Adipocyte (in vitro differentiated cells): ENCODE measurements around the gene PRKAR2B.

ENCODE experiments used
- DNase-seq: peaks from one replicate; pipeline ENCODE4 v3.0.0-alpha.2; 2015; ENCODE audit warnings: low read depth
- H3K27me3 ChIP-seq: replicated peaks from 2 replicates; pipeline ENCODE4 v1.7.0; 2013; ENCODE audit warnings: mild to moderate bottlenecking, low read length, moderate library complexity; ENCODE audit not compliant: control insufficient read depth, insufficient read depth
- H3K36me3 ChIP-seq: 2 replicates; pipeline ENCODE4 v1.7.0; 2013; ENCODE audit warnings: low read length, mild to moderate bottlenecking, moderate library complexity; ENCODE audit not compliant: control insufficient read depth, insufficient read depth, severe bottlenecking
- H3K4me1 ChIP-seq: 2 replicates; pipeline ENCODE4 v1.7.0; 2013; ENCODE audit warnings: mild to moderate bottlenecking, low read length, moderate library complexity; ENCODE audit not compliant: control insufficient read depth, insufficient read depth
- H3K4me3 ChIP-seq: 2 replicates; pipeline ENCODE4 v1.7.0; 2013; ENCODE audit warnings: mild to moderate bottlenecking, low read length, moderate library complexity
- H3K9ac ChIP-seq: 2 replicates; pipeline ENCODE4 v1.7.0; 2013; ENCODE audit warnings: mild to moderate bottlenecking, low read length, moderate library complexity
- H3K9me3 ChIP-seq: 2 replicates; pipeline ENCODE4 v1.7.0; 2013; ENCODE audit warnings: mild to moderate bottlenecking, low read length, moderate library complexity; ENCODE audit not compliant: control insufficient read depth

Gene PRKAR2B

DNA sequence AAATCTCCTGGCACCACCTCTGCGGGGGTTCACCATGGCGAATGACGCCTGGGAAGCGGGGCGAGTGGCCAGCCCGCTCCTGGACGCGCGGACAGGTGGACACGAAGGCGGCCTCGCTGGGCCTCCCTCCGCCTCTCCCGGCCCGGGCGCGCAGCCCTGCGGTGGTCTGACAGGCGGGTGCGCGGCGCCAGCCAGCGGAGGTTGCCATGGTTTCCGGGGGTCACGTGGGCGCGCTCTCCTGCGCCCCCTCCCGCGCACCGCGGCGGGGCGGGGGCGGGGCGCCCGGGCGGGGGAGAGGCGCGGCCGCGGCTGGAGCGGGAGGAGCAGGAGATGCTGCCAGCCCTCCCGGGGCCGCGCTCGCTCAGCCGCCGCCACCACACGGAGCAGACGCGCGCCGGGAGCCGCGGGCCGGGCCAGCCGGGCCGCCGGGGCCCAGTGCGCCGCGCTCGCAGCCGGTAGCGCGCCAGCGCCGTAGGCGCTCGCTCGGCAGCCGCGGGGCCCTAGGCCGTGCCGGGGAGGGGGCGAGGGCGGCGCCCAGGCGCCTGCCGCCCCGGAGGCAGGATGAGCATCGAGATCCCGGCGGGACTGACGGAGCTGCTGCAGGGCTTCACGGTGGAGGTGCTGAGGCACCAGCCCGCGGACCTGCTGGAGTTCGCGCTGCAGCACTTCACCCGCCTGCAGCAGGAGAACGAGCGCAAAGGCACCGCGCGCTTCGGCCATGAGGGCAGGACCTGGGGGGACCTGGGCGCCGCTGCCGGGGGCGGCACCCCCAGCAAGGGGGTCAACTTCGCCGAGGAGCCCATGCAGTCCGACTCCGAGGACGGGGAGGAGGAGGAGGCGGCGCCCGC is at the start of gene PRKAR2B:
TSS of gene PRKAR2B (plus strand) at position 359 of the 848 bp plus-strand sequence. CDS start at position 562, 203 bp downstream.
- Histone ChIP-seq H3K9ac (peak within 1 kb of the TSS; percentile 85), H3K4me3 (peak within 1 kb of the TSS; percentile 88), H3K9me3 (no peaks in the 10 kb centered on the region), H3K4me1 (peaks cover 12% of the 10 kb centered on the region), H3K36me3 (peaks cover 4% of the 10 kb centered on the region), H3K27me3 (no peaks in the 10 kb centered on the region)
- peak; percentile 87 for DNase-seq

DNA sequence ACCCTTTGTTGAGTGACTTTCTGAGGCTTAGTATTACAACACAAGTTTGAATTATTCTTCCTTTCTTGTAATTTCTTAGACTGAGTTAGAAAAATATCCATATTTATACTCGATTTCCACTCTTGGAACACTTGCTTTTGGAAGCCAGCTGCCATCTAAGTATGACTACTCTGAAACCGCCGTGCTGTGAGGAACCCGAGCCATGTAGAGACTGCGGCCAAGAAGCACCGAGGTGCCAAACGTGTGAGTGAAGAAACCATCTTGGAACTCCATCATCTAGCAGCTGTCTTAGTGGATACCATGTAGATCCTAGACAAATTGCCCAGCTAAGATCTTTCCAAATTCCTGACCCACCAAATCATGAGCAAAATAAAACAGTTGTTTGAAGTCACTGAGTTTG is 49.7 kb upstream of the PRKAR2B start:
- Histone ChIP-seq H3K4me3 (no peak overlapping the region), H3K9ac (no peak overlapping the region), H3K36me3 (no peaks in the 10 kb centered on the region), H3K27me3 (no peaks in the 10 kb centered on the region), H3K9me3 (no peaks in the 10 kb centered on the region), H3K4me1 (peaks cover 19% of the 10 kb centered on the region)
- no peak for DNase-seq

DNA sequence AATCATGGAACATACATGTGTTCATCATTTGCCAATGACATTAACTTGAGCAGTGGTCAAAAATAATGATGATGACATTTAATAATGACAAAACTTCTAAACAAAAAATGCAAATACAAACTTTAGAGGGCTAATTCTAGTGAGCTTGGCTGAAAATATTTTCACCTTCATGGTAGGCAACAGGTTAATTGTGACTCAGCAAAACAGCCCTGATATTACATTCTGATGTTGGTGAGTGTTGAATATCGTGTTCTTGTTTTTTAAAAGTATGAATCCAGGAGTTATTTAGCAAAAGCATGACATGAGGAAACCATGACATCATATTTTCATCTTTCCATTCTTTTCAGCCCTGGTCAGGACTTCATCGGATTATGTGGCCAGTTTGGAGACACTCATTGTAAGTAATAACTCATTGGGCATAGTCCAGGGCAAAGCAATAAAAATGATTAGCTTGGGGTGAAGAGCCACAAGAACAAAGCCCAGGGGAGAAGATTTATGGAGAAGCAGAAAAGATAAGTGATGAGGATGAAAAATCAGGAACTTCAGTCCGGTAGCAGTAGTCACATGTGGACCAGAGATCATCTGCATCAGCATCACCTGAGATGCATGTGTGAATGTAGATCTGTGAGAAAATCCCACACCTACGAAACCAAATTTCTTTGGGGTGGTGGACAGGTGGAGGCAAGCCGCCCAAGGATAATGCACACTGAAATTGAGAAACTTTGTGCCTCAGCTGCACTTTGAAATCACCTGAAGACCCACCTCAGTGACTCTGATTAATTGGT is 46.8 kb upstream of the PRKAR2B start:
- Histone ChIP-seq H3K4me3 (no peak overlapping the region), H3K27me3 (no peaks in the 10 kb centered on the region), H3K36me3 (no peaks in the 10 kb centered on the region), H3K9me3 (no peaks in the 10 kb centered on the region), H3K4me1 (peaks cover 29% of the 10 kb centered on the region), H3K9ac (no peak overlapping the region)
- DNase-seq, result no peak

DNA sequence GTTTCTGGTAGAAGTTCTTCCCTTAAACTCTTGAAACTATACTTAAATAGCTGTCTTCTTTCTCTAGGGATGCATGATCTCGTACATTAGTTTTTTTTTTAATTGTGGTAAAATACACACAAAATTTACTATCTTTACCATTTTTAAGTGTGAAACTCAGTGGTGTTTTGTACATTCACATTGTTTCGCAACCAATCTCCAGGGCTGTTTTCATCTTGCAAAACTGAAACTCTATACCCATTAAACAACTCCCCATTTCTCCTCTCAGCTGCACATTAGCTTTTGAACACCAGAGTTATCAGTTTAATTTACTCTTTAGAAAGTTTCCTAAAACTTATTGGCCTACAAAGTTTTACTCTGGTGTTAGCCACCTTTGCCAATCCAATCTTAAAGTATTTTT is 45.5 kb upstream of the PRKAR2B start:
- peaks cover 30% of the 10 kb centered on the region for H3K4me1 ChIP-seq
- peak overlapping the region; percentile 22 for H3K9ac ChIP-seq
- H3K27me3 ChIP-seq, result no peaks in the 10 kb centered on the region
- no peaks in the 10 kb centered on the region for H3K36me3 ChIP-seq
- H3K4me3 ChIP-seq, result no peak overlapping the region
- DNase-seq, result peak; percentile 72
- no peaks in the 10 kb centered on the region for H3K9me3 ChIP-seq

DNA sequence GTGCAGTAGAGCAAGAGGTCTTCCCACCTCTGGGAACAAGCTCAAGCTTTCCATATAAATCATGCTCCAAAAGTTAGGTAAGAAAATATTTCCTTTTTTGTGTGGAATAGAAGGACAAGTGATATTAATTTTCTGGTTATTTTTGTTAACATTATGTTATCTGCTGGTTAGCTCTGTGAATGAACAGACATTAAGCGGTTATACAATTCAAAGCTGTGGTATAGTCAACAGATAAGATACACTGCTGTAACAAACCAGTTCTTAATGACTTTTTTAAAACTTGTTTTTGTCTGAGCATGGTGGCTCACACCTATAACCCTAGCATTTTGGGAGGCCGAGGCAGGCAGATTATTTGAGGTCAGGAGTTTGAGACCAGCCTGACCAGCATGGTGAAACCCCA is 43.0 kb upstream of the PRKAR2B start:
- DNase-seq, result no peak
- H3K4me1 ChIP-seq, result peaks cover 33% of the 10 kb centered on the region

DNA sequence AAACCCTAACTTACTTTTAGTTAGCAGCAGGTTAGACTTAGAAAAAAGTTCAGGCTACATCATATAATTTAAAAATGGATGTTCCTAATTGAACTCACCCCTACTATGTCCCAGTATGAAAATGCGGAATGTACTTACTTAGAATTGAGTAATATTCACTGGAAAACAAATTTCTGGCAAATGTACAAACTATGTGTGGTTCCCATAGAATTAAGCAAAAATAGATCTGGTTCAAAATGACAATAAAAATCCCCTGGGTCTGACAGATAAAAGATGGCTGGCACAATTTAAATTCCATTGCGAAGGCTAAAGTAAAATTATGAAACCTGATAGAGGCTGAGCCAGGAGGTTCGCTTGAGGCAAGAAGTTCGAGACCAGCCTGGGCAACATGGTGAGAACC is 42.4 kb upstream of the PRKAR2B start:
- no peaks in the 10 kb centered on the region for H3K36me3 ChIP-seq
- no peak overlapping the region for H3K4me3 ChIP-seq
- H3K27me3 ChIP-seq, result no peaks in the 10 kb centered on the region
- no peaks in the 10 kb centered on the region for H3K9me3 ChIP-seq
- DNase-seq, result peak; percentile 34
- H3K4me1 ChIP-seq, result peaks cover 36% of the 10 kb centered on the region
- H3K9ac ChIP-seq, result no peak overlapping the region

More for the DNA sequence above, 43.0 kb upstream of the PRKAR2B start:
- Histone ChIP-seq H3K9me3 (no peaks in the 10 kb centered on the region), H3K27me3 (no peaks in the 10 kb centered on the region), H3K9ac (no peak overlapping the region), H3K4me3 (no peak overlapping the region), H3K36me3 (no peaks in the 10 kb centered on the region)

DNA sequence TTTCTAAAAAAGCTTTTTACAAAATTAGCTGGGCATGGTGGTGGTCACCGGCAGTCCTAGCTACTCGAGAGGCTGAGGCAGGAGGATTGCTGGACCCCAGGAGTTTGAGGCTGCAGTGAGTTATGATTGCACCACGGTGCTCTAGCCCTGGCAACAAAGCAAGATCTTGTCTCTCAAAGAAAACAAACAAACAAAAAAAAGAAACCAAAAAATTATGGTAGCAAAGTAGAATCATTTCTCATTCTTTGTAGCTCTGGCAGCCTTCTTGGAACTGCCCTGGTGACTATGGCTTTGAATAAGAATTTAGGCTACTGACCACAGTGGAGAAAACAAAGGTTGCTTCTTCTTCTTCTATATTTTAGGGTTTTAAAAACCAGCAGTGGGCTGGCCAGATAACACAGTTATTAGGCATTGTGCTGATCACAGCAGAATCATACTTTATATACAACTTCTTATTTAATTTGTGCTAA is 41.9 kb upstream of the PRKAR2B start:
- peaks cover 36% of the 10 kb centered on the region for H3K4me1 ChIP-seq
- H3K27me3 ChIP-seq, result no peaks in the 10 kb centered on the region
- H3K36me3 ChIP-seq, result no peaks in the 10 kb centered on the region
- no peak for DNase-seq
- no peaks in the 10 kb centered on the region for H3K9me3 ChIP-seq
- H3K9ac ChIP-seq, result no peak overlapping the region
- no peak overlapping the region for H3K4me3 ChIP-seq

DNA sequence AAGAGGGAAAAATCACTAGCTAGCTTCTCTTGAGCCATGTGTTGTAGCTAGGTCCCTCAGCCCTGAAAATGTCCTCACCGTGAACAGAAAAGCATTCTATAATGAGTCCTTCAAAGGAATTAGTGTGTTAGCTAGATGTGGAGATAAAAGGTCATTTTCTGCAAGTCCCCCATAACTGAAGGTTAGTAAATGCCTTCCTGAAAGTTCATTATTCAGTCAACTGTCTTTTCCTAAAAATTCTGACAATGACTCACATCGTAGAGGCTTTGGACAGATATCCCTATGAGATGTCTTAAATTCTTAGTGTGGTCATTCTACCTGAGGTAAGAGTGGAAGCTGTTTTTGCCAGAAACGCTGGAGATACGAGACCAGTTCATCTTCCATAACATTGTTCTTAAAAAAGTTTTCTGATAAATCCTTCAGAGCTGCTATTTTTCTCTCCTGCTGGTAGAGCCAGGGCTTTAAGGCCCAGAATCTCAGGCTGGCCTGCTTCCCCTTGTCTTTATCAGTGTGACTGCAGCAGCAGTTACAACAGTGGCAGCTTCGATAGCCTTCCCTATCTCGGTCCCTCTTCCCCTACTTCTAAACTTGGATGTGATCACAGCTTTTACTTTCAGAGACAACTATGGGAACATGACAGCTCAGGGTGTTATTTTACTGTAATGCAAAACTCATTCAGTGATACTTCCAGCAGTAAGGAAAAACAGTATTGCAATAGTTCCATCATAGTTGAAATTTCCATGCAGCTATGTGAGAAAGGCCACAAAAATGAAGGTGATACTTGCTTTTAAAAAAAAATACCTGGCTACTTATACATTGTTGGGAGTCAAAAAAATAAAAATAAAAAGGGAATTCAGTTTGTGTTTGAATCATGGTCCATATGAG is 37.3 kb upstream of the PRKAR2B start:
- H3K9ac ChIP-seq, result peak overlapping the region; percentile 54
- peaks cover 13% of the 10 kb centered on the region for H3K4me1 ChIP-seq
- no peaks in the 10 kb centered on the region for H3K36me3 ChIP-seq
- no peak for DNase-seq
- no peak overlapping the region for H3K4me3 ChIP-seq
- no peaks in the 10 kb centered on the region for H3K27me3 ChIP-seq
- H3K9me3 ChIP-seq, result no peaks in the 10 kb centered on the region

DNA sequence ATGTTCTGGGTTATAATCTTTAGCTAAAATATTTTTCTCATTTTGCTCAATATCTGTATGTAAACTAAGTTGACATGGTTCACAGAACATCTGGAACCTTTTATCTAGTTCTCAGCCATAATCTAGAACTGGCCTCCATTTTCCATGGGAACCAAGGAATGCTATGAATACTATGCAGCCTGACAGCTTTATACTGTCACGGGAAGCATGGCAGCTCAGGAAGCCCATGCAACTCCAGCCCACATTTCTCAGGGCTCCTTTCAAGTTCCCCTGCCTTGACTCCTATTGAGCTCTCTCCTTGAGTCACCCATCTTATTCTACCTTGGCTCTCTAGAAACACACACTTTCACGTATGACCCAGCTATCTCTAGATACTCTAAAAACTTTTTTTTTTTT is 36.6 kb upstream of the PRKAR2B start:
- no peak overlapping the region for H3K4me3 ChIP-seq
- H3K36me3 ChIP-seq, result no peaks in the 10 kb centered on the region
- DNase-seq, result no peak
- peaks cover 10% of the 10 kb centered on the region for H3K4me1 ChIP-seq
- H3K27me3 ChIP-seq, result no peaks in the 10 kb centered on the region
- no peak overlapping the region for H3K9ac ChIP-seq
- H3K9me3 ChIP-seq, result no peaks in the 10 kb centered on the region

DNA sequence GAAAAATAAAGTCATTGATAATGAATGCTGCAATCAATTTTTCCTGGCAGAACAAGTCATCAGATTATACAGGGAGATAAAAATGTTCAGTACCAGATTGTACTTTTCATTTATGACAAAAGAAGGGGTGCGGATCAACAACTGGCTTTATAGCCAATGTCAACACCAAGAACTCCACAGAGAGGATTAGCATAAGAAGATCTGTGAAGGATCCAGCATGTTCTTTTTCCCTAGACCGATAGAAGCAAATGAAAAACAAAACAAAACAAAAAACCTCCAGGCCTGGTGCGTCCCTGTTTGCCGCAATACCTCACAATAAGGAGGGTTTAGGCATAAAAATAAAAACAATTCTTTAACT is 34.7 kb upstream of the PRKAR2B start:
- DNase-seq, result no peak
- no peaks in the 10 kb centered on the region for H3K9me3 ChIP-seq
- no peak overlapping the region for H3K4me3 ChIP-seq
- H3K4me1 ChIP-seq, result peaks cover 15% of the 10 kb centered on the region
- H3K36me3 ChIP-seq, result no peaks in the 10 kb centered on the region
- H3K27me3 ChIP-seq, result no peaks in the 10 kb centered on the region
- H3K9ac ChIP-seq, result no peak overlapping the region

DNA sequence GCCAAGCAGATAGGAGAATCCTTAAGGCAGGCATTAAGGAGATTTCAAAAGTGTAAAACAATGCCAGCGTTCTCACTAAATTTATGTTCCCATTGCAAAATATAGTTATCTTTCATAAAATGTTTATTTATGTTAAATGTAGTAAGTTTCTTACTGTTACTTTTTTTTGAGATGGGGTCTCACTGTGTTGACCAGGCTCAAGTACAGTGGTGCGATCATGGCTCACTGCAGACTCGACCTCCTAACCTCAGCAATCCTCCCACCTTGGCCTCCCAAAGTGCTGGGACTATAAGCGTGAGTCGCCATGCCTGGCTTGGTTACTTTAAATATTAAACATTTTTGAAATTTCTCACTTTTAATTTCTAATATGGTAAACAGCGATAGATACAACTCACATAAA is 31.8 kb upstream of the PRKAR2B start:
- peaks cover 10% of the 10 kb centered on the region for H3K4me1 ChIP-seq
- H3K4me3 ChIP-seq, result no peak overlapping the region
- DNase-seq, result no peak
- no peak overlapping the region for H3K9ac ChIP-seq
- H3K9me3 ChIP-seq, result no peaks in the 10 kb centered on the region
- no peaks in the 10 kb centered on the region for H3K36me3 ChIP-seq
- H3K27me3 ChIP-seq, result no peaks in the 10 kb centered on the region
